Endodermal cell (in vitro differentiated cells): Measurements from ENCODE around the gene BBOX1. TPM values are rescaled to one million over a fixed set of nuclear protein-coding genes. Genes with fewer than 3 reads are reported as not detected.
"Not testable (repeated sequence)": the region's sequence is repeated elsewhere in the genome, so short reads cannot be mapped to it uniquely, and the experiment has no call there.

Experiments
- DNase-seq: peaks from one replicate; pipeline ENCODE4 v3.0.0-alpha.2; 2017
- H3K27ac ChIP-seq: 2 replicates; pipeline ENCODE4 v1.5.1; 2013; ENCODE audit warnings: mild to moderate bottlenecking, low read depth, low read length, moderate library complexity
- H3K27me3 ChIP-seq: 2 replicates; pipeline ENCODE4 v1.6.1; 2013; ENCODE audit warnings: mild to moderate bottlenecking, low read length, moderate library complexity; ENCODE audit not compliant: insufficient read depth, control insufficient read depth, poor library complexity, severe bottlenecking
- H3K36me3 ChIP-seq: 2 replicates; pipeline ENCODE4 v1.7.0; 2013; ENCODE audit warnings: mild to moderate bottlenecking, low read length, moderate library complexity; ENCODE audit not compliant: control insufficient read depth, insufficient read depth
- H3K4me1 ChIP-seq: one replicate; pipeline ENCODE4 v1.7.0; 2013; ENCODE audit warnings: low read length; ENCODE audit not compliant: control insufficient read depth, insufficient read depth
- H3K4me3 ChIP-seq: 2 replicates; pipeline ENCODE4 v1.5.1; 2013; ENCODE audit warnings: mild to moderate bottlenecking, low read length, moderate library complexity
- H3K9ac ChIP-seq: 2 replicates; pipeline ENCODE4 v1.6.1; 2013; ENCODE audit warnings: mild to moderate bottlenecking, low read length, moderate library complexity; ENCODE audit not compliant: poor library complexity, severe bottlenecking; ENCODE audit errors: extremely low read depth
- H3K9me3 ChIP-seq: 2 replicates; pipeline ENCODE4 v1.6.1; 2013; ENCODE audit warnings: mild to moderate bottlenecking, low read length, moderate library complexity; ENCODE audit not compliant: control insufficient read depth
- H3K27ac Mint-ChIP-seq: 2 replicates; pipeline ENCODE4 v1.8.0; 2020; ENCODE audit warnings: mixed read lengths
- H3K27me3 Mint-ChIP-seq: 2 replicates; pipeline ENCODE4 v1.8.0; 2021; ENCODE audit warnings: mild to moderate bottlenecking, mixed read lengths; ENCODE audit not compliant: insufficient read depth
- H3K36me3 Mint-ChIP-seq: 2 replicates; pipeline ENCODE4 v1.8.0; 2020; ENCODE audit warnings: low read depth, mixed read lengths
- H3K4me1 Mint-ChIP-seq: 2 replicates; pipeline ENCODE4 v1.8.0; 2020; ENCODE audit warnings: mixed read lengths
- H3K4me3 Mint-ChIP-seq: 2 replicates; pipeline ENCODE4 v1.8.0; 2020; ENCODE audit warnings: mild to moderate bottlenecking, moderate library complexity, mixed read lengths
- H3K9me3 Mint-ChIP-seq: 2 replicates; pipeline ENCODE4 v1.8.0; 2020; ENCODE audit warnings: mild to moderate bottlenecking, mixed read lengths
- WGBS, 2 experiments: methylation state at CpG; one replicate each; pipeline versions ENCODE4 v1.1.5 to v1.1.7; 2013; ENCODE audit warnings: missing lambda C conversion rate in 2 of 2, mixed read lengths in 1 of 2; ENCODE audit not compliant: insufficient coverage in 1 of 2, insufficient read length in 1 of 2; 5-methylcytosine and 5-hydroxymethylcytosine counted together
- total RNA-seq, 2 donors: library from RNA; stranded (reverse); fragmentation: NEBNext Ultra II Directional in 1 of 2; extraction: Animal tissue kit (Norgen Biotek cat#: 25700) in 1 of 2; gene quantifications; 2 replicates in 1 of 2; 3 replicates in 1 of 2; pipeline ENCODE4 v1.2.1, GENCODE V29; 2021
- TF ChIP-seq, protein P1 (sequence below): fragments of 200-600 bp; sonication (generic); conservative IDR thresholded peaks from 2 replicates; pipeline ENCODE4 v1.5.0; 2021; ENCODE audit warnings: antibody characterized with exemption, mild to moderate bottlenecking

BBOX1 gene
- total RNA-seq, 2 donors from 2014 or later: not detected

GRCh38 chr11:27087432-27087831, 46.8 kb downstream of the BBOX1 start:
- WGBS, 2 experiments: 89% methylated on average over 2 of the region's 2 CpGs
- H3K27ac Mint-ChIP-seq: no peak overlapping the region

DNA sequence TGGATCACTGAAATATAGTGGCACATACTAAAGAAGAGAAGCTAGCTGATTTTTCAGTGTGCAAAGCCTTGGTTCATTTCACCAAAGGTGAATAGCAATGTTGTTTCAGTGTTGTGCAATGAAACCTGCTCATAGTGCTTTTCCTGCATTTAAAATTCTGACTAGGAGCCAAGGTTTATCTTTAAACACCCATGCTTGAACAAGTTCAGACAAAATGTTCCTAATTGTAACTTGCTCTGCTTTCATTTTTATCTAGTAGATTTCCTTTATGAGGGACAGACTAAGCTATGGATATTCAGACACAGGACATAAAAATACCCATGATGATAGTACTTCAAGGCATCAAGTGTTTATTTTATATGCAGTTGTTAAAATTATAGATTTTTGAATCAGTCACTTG, 47.7 kb downstream of the BBOX1 start:
- H3K27me3 Mint-ChIP-seq: peaks cover 24% of the 10 kb centered on the region
- Histone ChIP-seq H3K4me3 (no peak overlapping the region), H3K9ac (no peak overlapping the region), H3K27me3 (peaks cover 30% of the 10 kb centered on the region), H3K36me3 (no peaks in the 10 kb centered on the region), H3K27ac (no peak overlapping the region), H3K4me1 (no peaks in the 10 kb centered on the region), H3K9me3 (peaks cover 21% of the 10 kb centered on the region)
- TF ChIP-seq, protein P1, sequence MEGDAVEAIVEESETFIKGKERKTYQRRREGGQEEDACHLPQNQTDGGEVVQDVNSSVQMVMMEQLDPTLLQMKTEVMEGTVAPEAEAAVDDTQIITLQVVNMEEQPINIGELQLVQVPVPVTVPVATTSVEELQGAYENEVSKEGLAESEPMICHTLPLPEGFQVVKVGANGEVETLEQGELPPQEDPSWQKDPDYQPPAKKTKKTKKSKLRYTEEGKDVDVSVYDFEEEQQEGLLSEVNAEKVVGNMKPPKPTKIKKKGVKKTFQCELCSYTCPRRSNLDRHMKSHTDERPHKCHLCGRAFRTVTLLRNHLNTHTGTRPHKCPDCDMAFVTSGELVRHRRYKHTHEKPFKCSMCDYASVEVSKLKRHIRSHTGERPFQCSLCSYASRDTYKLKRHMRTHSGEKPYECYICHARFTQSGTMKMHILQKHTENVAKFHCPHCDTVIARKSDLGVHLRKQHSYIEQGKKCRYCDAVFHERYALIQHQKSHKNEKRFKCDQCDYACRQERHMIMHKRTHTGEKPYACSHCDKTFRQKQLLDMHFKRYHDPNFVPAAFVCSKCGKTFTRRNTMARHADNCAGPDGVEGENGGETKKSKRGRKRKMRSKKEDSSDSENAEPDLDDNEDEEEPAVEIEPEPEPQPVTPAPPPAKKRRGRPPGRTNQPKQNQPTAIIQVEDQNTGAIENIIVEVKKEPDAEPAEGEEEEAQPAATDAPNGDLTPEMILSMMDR: no peak
- peaks cover 7% of the 10 kb centered on the region for H3K36me3 Mint-ChIP-seq
- no peak for DNase-seq
- peaks cover 23% of the 10 kb centered on the region for H3K9me3 Mint-ChIP-seq
- H3K27ac Mint-ChIP-seq: no peak overlapping the region
- H3K4me3 Mint-ChIP-seq: no peak overlapping the region
- peaks cover 2% of the 10 kb centered on the region for H3K4me1 Mint-ChIP-seq

More at GRCh38 chr11:27087432-27087831, 46.8 kb downstream of the BBOX1 start:
- Mint-ChIP-seq H3K36me3 (peaks cover 5% of the 10 kb centered on the region), H3K4me1 (peaks cover 2% of the 10 kb centered on the region), H3K9me3 (peaks cover 23% of the 10 kb centered on the region), H3K4me3 (no peak overlapping the region), H3K27me3 (peaks cover 24% of the 10 kb centered on the region)
- peaks cover 21% of the 10 kb centered on the region for H3K9me3 ChIP-seq
- H3K4me3 ChIP-seq: no peak overlapping the region
- H3K36me3 ChIP-seq: no peaks in the 10 kb centered on the region
- peaks cover 30% of the 10 kb centered on the region for H3K27me3 ChIP-seq
- DNase-seq: no peak
- no peak overlapping the region for H3K9ac ChIP-seq
- TF ChIP-seq, protein P1: no peak
- no peak overlapping the region for H3K27ac ChIP-seq
- H3K4me1 ChIP-seq: no peaks in the 10 kb centered on the region

- H3K9me3 ChIP-seq: peaks cover 21% of the 10 kb centered on the region
- H3K4me1 ChIP-seq: no peaks in the 10 kb centered on the region
- no peak overlapping the region for H3K27ac ChIP-seq
- 83 to 93% methylated on average over 1 to 2 of the region's 2 CpGs for WGBS, 2 experiments
- no peaks in the 10 kb centered on the region for H3K36me3 ChIP-seq
- Mint-ChIP-seq H3K9me3 (peaks cover 23% of the 10 kb centered on the region), H3K36me3 (peaks cover 7% of the 10 kb centered on the region), H3K27me3 (peaks cover 17% of the 10 kb centered on the region), H3K27ac (no peak overlapping the region), H3K4me3 (no peak overlapping the region), H3K4me1 (no peaks in the 10 kb centered on the region)
- TF ChIP-seq, protein P1: no peak
- H3K27me3 ChIP-seq: peaks cover 23% of the 10 kb centered on the region
- H3K9ac ChIP-seq: no peak overlapping the region
- H3K4me3 ChIP-seq: peak overlapping the region; percentile 27
- no peak for DNase-seq
These were observed 49.1 kb downstream of the BBOX1 start for GRCh38 chr11:27089746-27090145.

- H3K27me3 ChIP-seq: peaks cover 18% of the 10 kb centered on the region
- Mint-ChIP-seq H3K27me3 (peaks cover 15% of the 10 kb centered on the region), H3K9me3 (peaks cover 23% of the 10 kb centered on the region)
- H3K27ac Mint-ChIP-seq, H3K4me1 ChIP-seq, H3K36me3 ChIP-seq, H3K9ac ChIP-seq, H3K4me3 Mint-ChIP-seq, H3K27ac ChIP-seq, H3K4me1 Mint-ChIP-seq, DNase-seq, H3K36me3 Mint-ChIP-seq: not testable (repeated sequence)
- 91 to 97% methylated on average over 3 to 5 of the region's 5 CpGs for WGBS, 2 experiments
- peak overlapping the region; percentile 27 for H3K4me3 ChIP-seq
- H3K9me3 ChIP-seq: peaks cover 21% of the 10 kb centered on the region
These were observed 49.8 kb downstream of the BBOX1 start for GRCh38 chr11:27090357-27090948.
